Fibroblast of lung (primary cell): ENCODE data around the gene CCDC92.

Experiments used
- EZH2 ChIP-seq: IDR thresholded peaks from 2 replicates; pipeline ENCODE4 v1.5.1; 2012; ENCODE audit warnings: low read length, control low read depth, mild to moderate bottlenecking; ENCODE audit errors: missing control alignments
- TF ChIP-seq, protein P1 (sequence below), 2 donors: IDR thresholded peaks in 1 of 2; conservative IDR thresholded peaks in 1 of 2; 1 replicate in 1 of 2; 2 replicates in 1 of 2; pipeline ENCODE4 v1.5.1; 2011 to 2012; ENCODE audit warnings: low read length in 2 of 2, control low read depth in 1 of 2, inconsistent platforms in 1 of 2, low read depth in 1 of 2, mild to moderate bottlenecking in 1 of 2

- TF ChIP-seq, protein P1, sequence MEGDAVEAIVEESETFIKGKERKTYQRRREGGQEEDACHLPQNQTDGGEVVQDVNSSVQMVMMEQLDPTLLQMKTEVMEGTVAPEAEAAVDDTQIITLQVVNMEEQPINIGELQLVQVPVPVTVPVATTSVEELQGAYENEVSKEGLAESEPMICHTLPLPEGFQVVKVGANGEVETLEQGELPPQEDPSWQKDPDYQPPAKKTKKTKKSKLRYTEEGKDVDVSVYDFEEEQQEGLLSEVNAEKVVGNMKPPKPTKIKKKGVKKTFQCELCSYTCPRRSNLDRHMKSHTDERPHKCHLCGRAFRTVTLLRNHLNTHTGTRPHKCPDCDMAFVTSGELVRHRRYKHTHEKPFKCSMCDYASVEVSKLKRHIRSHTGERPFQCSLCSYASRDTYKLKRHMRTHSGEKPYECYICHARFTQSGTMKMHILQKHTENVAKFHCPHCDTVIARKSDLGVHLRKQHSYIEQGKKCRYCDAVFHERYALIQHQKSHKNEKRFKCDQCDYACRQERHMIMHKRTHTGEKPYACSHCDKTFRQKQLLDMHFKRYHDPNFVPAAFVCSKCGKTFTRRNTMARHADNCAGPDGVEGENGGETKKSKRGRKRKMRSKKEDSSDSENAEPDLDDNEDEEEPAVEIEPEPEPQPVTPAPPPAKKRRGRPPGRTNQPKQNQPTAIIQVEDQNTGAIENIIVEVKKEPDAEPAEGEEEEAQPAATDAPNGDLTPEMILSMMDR (conservative IDR thresholded peaks at IDR 0.05 in 1 of 2, IDR thresholded peaks at IDR 0.05 in 1 of 2; ENCODE audit: low read depth in 1 of 2, low read length in 2 of 2) = no peak
- TF ChIP-seq EZH2 = no peak
Observed at GRCh38 chr12:124008595-124008994, 36.0 kb upstream of the CCDC92 start.
